C4-2B (cell line): ENCODE results near the gene GSTM3.
"Not testable (repeated sequence)": the region's sequence is repeated elsewhere in the genome, so short reads cannot be mapped to it uniquely, and the experiment has no call there.

Source experiments
- H3K27ac ChIP-seq: fragments of 450-650 bp; 2 replicates; pipeline ENCODE4 v1.5.1; 2017
- ZFX ChIP-seq: fragments of 450-650 bp; IDR thresholded peaks from 2 replicates; pipeline ENCODE4 v1.6.1; 2017
- TF ChIP-seq, protein P1 (sequence below): fragments of 450-650 bp; conservative IDR thresholded peaks from 2 replicates; pipeline ENCODE4 v1.5.1; 2017; ENCODE audit warnings: mild to moderate bottlenecking

Gene GSTM3

DNA sequence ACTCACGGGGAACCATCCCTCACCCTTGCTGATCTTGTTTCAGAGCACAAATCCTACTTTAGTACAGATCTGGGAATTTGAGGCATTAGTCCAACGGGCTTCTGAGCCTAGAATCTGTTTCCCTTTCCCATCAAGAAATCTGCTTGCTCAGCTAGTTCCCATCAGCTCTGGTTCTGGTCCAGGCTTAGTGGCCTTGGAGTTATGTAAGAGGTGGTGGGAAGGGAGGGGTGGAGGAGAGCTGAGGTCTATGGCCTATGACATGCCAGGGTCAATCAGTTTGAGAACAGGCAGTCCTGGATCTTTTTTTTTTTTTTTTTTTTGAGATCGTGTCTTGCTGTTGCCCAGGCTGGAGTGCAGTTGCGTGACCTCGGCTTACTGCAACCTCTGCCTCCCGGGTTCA, 49.1 kb downstream of the GSTM3 start:
- H3K27ac ChIP-seq = no peak overlapping the region
- no peak for TF ChIP-seq ZFX
- TF ChIP-seq, protein P1, sequence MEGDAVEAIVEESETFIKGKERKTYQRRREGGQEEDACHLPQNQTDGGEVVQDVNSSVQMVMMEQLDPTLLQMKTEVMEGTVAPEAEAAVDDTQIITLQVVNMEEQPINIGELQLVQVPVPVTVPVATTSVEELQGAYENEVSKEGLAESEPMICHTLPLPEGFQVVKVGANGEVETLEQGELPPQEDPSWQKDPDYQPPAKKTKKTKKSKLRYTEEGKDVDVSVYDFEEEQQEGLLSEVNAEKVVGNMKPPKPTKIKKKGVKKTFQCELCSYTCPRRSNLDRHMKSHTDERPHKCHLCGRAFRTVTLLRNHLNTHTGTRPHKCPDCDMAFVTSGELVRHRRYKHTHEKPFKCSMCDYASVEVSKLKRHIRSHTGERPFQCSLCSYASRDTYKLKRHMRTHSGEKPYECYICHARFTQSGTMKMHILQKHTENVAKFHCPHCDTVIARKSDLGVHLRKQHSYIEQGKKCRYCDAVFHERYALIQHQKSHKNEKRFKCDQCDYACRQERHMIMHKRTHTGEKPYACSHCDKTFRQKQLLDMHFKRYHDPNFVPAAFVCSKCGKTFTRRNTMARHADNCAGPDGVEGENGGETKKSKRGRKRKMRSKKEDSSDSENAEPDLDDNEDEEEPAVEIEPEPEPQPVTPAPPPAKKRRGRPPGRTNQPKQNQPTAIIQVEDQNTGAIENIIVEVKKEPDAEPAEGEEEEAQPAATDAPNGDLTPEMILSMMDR = no peak

DNA sequence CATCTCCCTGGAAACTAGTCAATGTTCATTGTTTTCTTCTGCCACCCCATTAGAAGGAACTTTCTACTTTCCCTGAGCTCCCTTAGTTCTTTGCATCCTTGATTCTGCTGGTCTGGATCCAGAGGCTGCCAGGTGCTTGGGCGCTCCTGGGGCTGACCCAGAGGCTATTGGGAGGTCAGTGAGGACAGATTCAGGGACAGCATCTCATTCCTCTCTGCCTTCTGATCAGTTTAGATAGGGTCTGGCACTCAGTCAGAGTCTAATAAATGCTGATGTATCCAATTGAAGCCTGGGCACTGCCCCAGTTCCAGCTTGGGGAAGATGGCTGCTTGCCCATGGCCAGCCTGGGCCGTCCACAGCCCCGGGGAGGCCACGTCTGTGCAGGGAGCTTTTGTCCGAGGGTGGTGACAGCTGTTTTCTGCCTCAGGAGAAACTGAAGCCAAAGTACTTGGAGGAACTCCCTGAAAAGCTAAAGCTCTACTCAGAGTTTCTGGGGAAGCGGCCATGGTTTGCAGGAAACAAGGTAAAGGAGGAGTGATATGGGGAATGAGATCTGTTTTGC, 50.9 kb downstream of the GSTM3 start:
- TF ChIP-seq, protein P1 = no peak
- TF ChIP-seq ZFX = no peak
- no peak overlapping the region for H3K27ac ChIP-seq

DNA sequence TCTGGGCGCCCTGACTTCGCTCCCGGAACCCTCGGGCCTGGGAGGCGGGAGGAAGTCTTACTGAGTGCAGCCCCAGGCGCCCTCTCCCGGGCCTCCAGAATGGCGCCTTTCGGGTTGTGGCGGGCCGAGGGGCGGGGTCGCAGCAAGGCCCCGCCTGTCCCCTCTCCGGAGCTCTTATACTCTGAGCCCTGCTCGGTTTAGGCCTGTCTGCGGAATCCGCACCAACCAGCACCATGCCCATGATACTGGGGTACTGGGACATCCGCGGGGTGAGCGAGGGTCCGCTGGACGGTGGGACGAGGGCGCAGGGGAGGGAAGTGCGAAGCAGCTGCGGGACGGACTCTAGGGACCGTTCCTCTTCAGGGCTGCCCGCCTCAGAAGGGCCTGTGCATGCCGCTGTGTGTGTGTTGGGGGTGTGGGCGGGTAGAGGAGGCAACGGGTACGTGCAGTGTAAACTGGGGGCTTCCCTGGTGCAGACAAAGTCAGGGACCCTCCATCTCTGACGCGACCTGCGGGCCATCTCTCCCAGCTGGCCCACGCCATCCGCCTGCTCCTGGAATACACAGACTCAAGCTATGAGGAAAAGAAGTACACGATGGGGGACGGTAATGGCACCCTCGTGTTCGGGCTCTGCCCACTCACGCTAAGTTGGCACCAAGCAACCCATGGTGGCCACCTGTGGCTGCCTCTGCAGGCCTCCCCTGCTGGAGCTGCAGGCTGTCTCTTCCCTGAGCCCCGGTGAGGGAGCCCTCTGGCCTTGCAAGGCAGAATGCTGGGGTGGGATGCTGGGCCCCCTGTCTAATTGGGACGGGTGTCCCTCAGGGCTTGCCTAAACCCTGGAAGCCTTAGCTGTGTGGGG, 53.0 kb downstream of the GSTM3 start, which contains the start of gene GSTM1:
Gene GSTM1 (plus strand): TSS at position 177 of the 859 bp plus-strand sequence. CDS start 57 bp downstream, at position 234.
- H3K27ac ChIP-seq = no peak within 1 kb of the TSS
- TF ChIP-seq ZFX = no peak
- TF ChIP-seq, protein P1 = no peak

DNA sequence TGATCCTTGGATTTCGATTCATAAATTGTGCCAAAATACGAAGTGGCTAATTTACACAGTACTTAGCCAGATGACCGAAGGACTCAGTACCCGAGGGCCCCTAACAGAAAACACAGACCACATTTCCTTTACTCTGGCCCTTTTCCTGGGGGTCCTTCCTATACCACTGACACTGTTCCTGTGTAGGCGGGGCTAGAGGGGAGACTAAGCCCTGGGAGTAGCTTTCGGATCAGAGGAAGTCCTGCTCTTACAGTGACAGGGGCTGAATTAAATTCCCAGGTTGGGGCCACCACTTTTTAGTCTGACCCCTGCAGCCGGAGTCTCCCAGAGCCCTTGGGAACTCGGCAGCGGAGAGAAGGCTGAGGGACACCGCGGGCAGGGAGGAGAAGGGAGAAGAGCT, 53.7 kb downstream of the GSTM3 start:
- H3K27ac ChIP-seq = not testable (repeated sequence)

DNA sequence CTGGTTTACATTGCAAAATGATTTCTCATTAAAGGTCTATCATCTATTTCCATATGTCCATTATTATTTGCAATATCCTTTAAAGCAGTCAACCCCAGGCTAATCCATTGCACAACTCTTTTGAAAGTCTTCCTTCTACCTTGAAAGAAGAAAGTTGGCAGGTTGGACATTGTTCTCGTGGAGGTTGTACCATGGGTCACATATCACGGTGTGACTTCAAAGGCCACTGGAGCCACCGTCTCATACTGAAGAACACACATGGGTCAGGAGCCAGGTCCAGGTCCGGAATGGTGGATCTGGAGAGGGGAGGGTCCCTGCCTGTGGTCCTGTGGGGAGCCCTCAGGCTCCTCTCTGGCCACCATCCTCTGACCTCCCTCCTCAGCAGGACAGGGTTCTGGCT, 54.9 kb downstream of the GSTM3 start:
- not testable (repeated sequence) for H3K27ac ChIP-seq

DNA sequence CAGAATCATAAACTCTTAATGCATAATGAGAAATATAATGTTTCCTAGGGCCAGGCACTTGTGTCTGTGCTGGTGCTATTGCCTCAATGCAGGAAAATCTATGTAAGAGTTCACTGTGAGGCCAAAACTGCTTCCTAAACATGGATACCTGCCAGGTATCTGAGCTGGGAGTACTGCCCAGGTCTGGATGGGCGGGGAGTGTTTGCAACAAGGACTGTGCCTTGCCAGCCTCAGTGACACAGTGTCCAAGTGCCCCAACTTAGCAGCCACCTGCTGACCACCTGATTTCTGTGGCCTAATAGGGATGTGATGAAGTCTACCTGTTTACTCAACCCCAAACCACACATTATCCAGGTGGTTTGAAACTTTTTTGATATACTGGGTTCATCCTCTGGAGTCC, 55.4 kb downstream of the GSTM3 start:
- not testable (repeated sequence) for H3K27ac ChIP-seq

DNA sequence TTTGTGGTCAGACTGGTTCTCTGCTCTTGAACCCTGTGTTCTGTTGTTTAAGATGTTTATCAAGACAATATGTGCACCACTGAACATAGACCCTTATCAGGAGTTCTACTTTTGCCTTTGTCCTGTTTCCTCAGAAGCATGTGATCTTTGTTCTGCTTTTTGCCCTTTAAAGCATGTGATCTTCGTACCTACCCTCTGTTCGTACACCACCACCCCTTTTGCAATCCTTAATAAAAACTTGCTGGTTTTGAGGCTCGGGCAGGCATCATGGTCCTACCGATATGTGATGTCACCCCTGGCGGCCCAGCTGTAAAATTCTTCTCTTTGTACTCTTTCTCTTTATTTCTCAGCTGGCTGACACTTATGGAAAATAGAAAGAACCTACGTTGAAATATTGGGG, 56.1 kb downstream of the GSTM3 start:
- not testable (repeated sequence) for H3K27ac ChIP-seq
